Activated naive CD4-positive, alpha-beta T cell treated with anti-CD3 and anti-CD28 coated beads, Interleukin-2, amount 10 ng/mL, durations not matched to agents 7 days and 5 days (primary cell): ENCODE measurements around the gene PNMA8A.
A peak's percentile ranks its signal among the peaks of the same experiment; 100 is the strongest.
"Not testable (repeated sequence)": the region's sequence is repeated elsewhere in the genome, so short reads cannot be mapped to it uniquely, and the experiment has no call there.

ENCODE experiments used
- CTCF ChIA-PET: fragments of 350-600 bp; sonication (Branson Sonifier 250); formaldehyde crosslinking; loops from one replicate; lab custom pipeline; 2021; ENCODE audit warnings: antibody characterized with exemption; lab: Charles Lee
- DNase-seq: peaks from one replicate; pipeline ENCODE4 v3.0.0-alpha.2; 2020
- H3K27ac Mint-ChIP-seq: one replicate; pipeline ENCODE4 v1.8.0; 2021; ENCODE audit warnings: mild to moderate bottlenecking, moderate library complexity, mixed read lengths
- H3K27me3 Mint-ChIP-seq: one replicate; pipeline ENCODE4 v1.8.0; 2021; ENCODE audit warnings: mild to moderate bottlenecking, mixed read lengths
- H3K36me3 Mint-ChIP-seq: one replicate; pipeline ENCODE4 v1.8.0; 2021; ENCODE audit warnings: mixed read lengths
- H3K4me1 Mint-ChIP-seq: one replicate; pipeline ENCODE4 v1.8.0; 2021; ENCODE audit warnings: mixed read lengths
- H3K4me3 Mint-ChIP-seq: one replicate; pipeline ENCODE4 v1.8.0; 2021; ENCODE audit warnings: mild to moderate bottlenecking, moderate library complexity, mixed read lengths
- H3K9me3 Mint-ChIP-seq: one replicate; pipeline ENCODE4 v1.8.0; 2021; ENCODE audit warnings: mixed read lengths

Gene PNMA8A

GRCh38 chr19:46496886-46497285, 25.5 kb upstream of the PNMA8A start:
- H3K27ac Mint-ChIP-seq, H3K9me3 Mint-ChIP-seq, H3K4me3 Mint-ChIP-seq, DNase-seq, H3K36me3 Mint-ChIP-seq: not testable (repeated sequence)
- Mint-ChIP-seq H3K4me1 (peaks cover 22% of the 10 kb centered on the region), H3K27me3 (peaks cover 88% of the 10 kb centered on the region)
- CTCF ChIA-PET = interaction anchor here (0.9 kb wide), 1 partner anchor 17 kb away, joined by 3 read pairs; no protein-coding TSS in a partner anchor

- DNase-seq = no peak
- Mint-ChIP-seq H3K4me1 (peaks cover 22% of the 10 kb centered on the region), H3K36me3 (peaks cover 5% of the 10 kb centered on the region), H3K4me3 (no peak overlapping the region), H3K27me3 (peaks cover 91% of the 10 kb centered on the region), H3K27ac (no peak overlapping the region), H3K9me3 (no peaks in the 10 kb centered on the region)
- CTCF ChIA-PET = interaction anchor here (0.9 kb wide), 1 partner anchor 18 kb away, joined by 3 read pairs; no protein-coding TSS in a partner anchor
Observed at GRCh38 chr19:46496304-46496703, 24.9 kb upstream of the PNMA8A start.

GRCh38 chr19:46495786-46496099, 24.4 kb upstream of the PNMA8A start, which contains the start of gene PNMA8B:
TSS of gene PNMA8B (minus strand) at chr19:46495867. CDS start at chr19:46495465, 402 bp downstream.
- Mint-ChIP-seq H3K36me3 (peaks cover 5% of the 10 kb centered on the region), H3K4me3 (peak within 1 kb of the TSS; percentile 70), H3K4me1 (peaks cover 22% of the 10 kb centered on the region), H3K27me3 (peaks cover 94% of the 10 kb centered on the region), H3K27ac (no peak within 1 kb of the TSS), H3K9me3 (no peaks in the 10 kb centered on the region)
- DNase-seq = peak; percentile 57
- CTCF ChIA-PET = no interaction called here

- Mint-ChIP-seq H3K9me3 (no peaks in the 10 kb centered on the region), H3K36me3 (peaks cover 5% of the 10 kb centered on the region), H3K27me3 (peaks cover 94% of the 10 kb centered on the region), H3K4me1 (peaks cover 23% of the 10 kb centered on the region), H3K27ac (no peak overlapping the region), H3K4me3 (peak overlapping the region; percentile 70)
- DNase-seq = no peak
- CTCF ChIA-PET = no interaction called here
Observed at GRCh38 chr19:46494941-46495785, 23.8 kb upstream of the PNMA8A start.

GRCh38 chr19:46494146-46494940, 23.0 kb upstream of the PNMA8A start:
- no peak for DNase-seq
- peaks cover 5% of the 10 kb centered on the region for H3K36me3 Mint-ChIP-seq
- peaks cover 94% of the 10 kb centered on the region for H3K27me3 Mint-ChIP-seq
- peak overlapping the region; percentile 70 for H3K4me3 Mint-ChIP-seq
- peaks cover 28% of the 10 kb centered on the region for H3K4me1 Mint-ChIP-seq
- CTCF ChIA-PET = no interaction called here
- peak overlapping the region; percentile 55 for H3K27ac Mint-ChIP-seq
- no peaks in the 10 kb centered on the region for H3K9me3 Mint-ChIP-seq

GRCh38 chr19:46493236-46494145, 22.1 kb upstream of the PNMA8A start:
- H3K4me1 Mint-ChIP-seq = peaks cover 31% of the 10 kb centered on the region
- H3K27ac Mint-ChIP-seq = peak overlapping the region; percentile 58
- peak; percentile 71 for DNase-seq
- H3K4me3 Mint-ChIP-seq = peak overlapping the region; percentile 70
- no peaks in the 10 kb centered on the region for H3K9me3 Mint-ChIP-seq
- peaks cover 5% of the 10 kb centered on the region for H3K36me3 Mint-ChIP-seq
- CTCF ChIA-PET = no interaction called here
- H3K27me3 Mint-ChIP-seq = peaks cover 97% of the 10 kb centered on the region

GRCh38 chr19:46492841-46493235, 21.5 kb upstream of the PNMA8A start:
- H3K27me3 Mint-ChIP-seq = peaks cover 98% of the 10 kb centered on the region
- H3K36me3 Mint-ChIP-seq = peaks cover 5% of the 10 kb centered on the region
- peaks cover 34% of the 10 kb centered on the region for H3K4me1 Mint-ChIP-seq
- no peaks in the 10 kb centered on the region for H3K9me3 Mint-ChIP-seq
- peak overlapping the region; percentile 67 for H3K4me3 Mint-ChIP-seq
- H3K27ac Mint-ChIP-seq = no peak overlapping the region
- CTCF ChIA-PET = no interaction called here
- no peak for DNase-seq

- H3K9me3 Mint-ChIP-seq = no peaks in the 10 kb centered on the region
- no peak for DNase-seq
- CTCF ChIA-PET = interaction anchor here (1.1 to 2.9 kb wide), 2 partner anchors 51 to 90 kb away, joined by 3 to 13 read pairs; no protein-coding TSS in a partner anchor
- peaks cover 34% of the 10 kb centered on the region for H3K4me1 Mint-ChIP-seq
- H3K36me3 Mint-ChIP-seq = peaks cover 5% of the 10 kb centered on the region
- H3K4me3 Mint-ChIP-seq = peak overlapping the region; percentile 67
- H3K27me3 Mint-ChIP-seq = peaks cover 99% of the 10 kb centered on the region
- H3K27ac Mint-ChIP-seq = no peak overlapping the region
Observed at GRCh38 chr19:46491975-46492682, 20.8 kb upstream of the PNMA8A start.

- peaks cover 97% of the 10 kb centered on the region for H3K27me3 Mint-ChIP-seq
- CTCF ChIA-PET = interaction anchor here (0.9 to 2.9 kb wide), 5 partner anchors 24 to 89 kb away, joined by 3 to 13 read pairs (median 3); no protein-coding TSS in a partner anchor
- peaks cover 34% of the 10 kb centered on the region for H3K4me1 Mint-ChIP-seq
- no peak overlapping the region for H3K4me3 Mint-ChIP-seq
- no peaks in the 10 kb centered on the region for H3K9me3 Mint-ChIP-seq
- peaks cover 5% of the 10 kb centered on the region for H3K36me3 Mint-ChIP-seq
- H3K27ac Mint-ChIP-seq = no peak overlapping the region
- no peak for DNase-seq
Observed at GRCh38 chr19:46490774-46491173, 19.4 kb upstream of the PNMA8A start.

GRCh38 chr19:46489445-46490272, 18.3 kb upstream of the PNMA8A start:
- H3K27me3 Mint-ChIP-seq = peaks cover 95% of the 10 kb centered on the region
- peak; percentile 49 for DNase-seq
- peaks cover 30% of the 10 kb centered on the region for H3K4me1 Mint-ChIP-seq
- peaks cover 4% of the 10 kb centered on the region for H3K36me3 Mint-ChIP-seq
- peak overlapping the region; percentile 79 for H3K27ac Mint-ChIP-seq
- no peak overlapping the region for H3K4me3 Mint-ChIP-seq
- CTCF ChIA-PET = interaction anchor here (0.9 to 2.9 kb wide), 6 partner anchors 25 to 210 kb away, joined by 3 to 30 read pairs (median 9); no protein-coding TSS in a partner anchor
- no peaks in the 10 kb centered on the region for H3K9me3 Mint-ChIP-seq

- CTCF ChIA-PET = interaction anchor here (0.7 to 2.7 kb wide), 5 partner anchors 26 to 209 kb away, joined by 3 to 30 read pairs (median 17); no protein-coding TSS in a partner anchor
- Mint-ChIP-seq H3K27me3 (peaks cover 93% of the 10 kb centered on the region), H3K36me3 (no peaks in the 10 kb centered on the region), H3K27ac (no peak overlapping the region), H3K4me1 (peaks cover 20% of the 10 kb centered on the region), H3K4me3 (no peak overlapping the region), H3K9me3 (no peaks in the 10 kb centered on the region)
- DNase-seq = no peak
Observed at GRCh38 chr19:46488551-46488950, 17.2 kb upstream of the PNMA8A start.

GRCh38 chr19:46487802-46488445, 16.6 kb upstream of the PNMA8A start:
- no peak overlapping the region for H3K4me3 Mint-ChIP-seq
- H3K9me3 Mint-ChIP-seq = no peaks in the 10 kb centered on the region
- CTCF ChIA-PET = interaction anchor here (0.9 to 2.7 kb wide), 7 partner anchors 27 to 208 kb away, joined by 3 to 30 read pairs (median 4); no protein-coding TSS in a partner anchor
- peaks cover 91% of the 10 kb centered on the region for H3K27me3 Mint-ChIP-seq
- peaks cover 18% of the 10 kb centered on the region for H3K4me1 Mint-ChIP-seq
- no peak overlapping the region for H3K27ac Mint-ChIP-seq
- H3K36me3 Mint-ChIP-seq = no peaks in the 10 kb centered on the region
- peak; percentile 80 for DNase-seq
